CD8-positive, alpha-beta memory T cell (primary cell): ENCODE data around the gene LYRM9. TPM values are rescaled to one million over a fixed set of nuclear protein-coding genes. Genes with fewer than 3 reads are reported as not detected.

Source experiments
- CTCF ChIA-PET: fragments of 350-600 bp; sonication (Branson Sonifier 250); formaldehyde crosslinking; loops from one replicate; lab custom pipeline; 2021; ENCODE audit warnings: antibody characterized with exemption; lab: Charles Lee
- POLR2A ChIA-PET: fragments of 350-600 bp; sonication (Branson Sonifier 250); formaldehyde crosslinking; loops from one replicate; lab custom pipeline; 2021; ENCODE audit warnings: antibody characterized with exemption; lab: Charles Lee
- DNase-seq, 5 donors: peaks; one replicate each; pipeline versions ENCODE4 v3.0.0 to v3.0.0-alpha.2; 2020 to 2022; ENCODE audit warnings: mixed read lengths in 1 of 5
- H3K27ac ChIP-seq: one replicate; pipeline ENCODE4 v1.7.0; 2013; ENCODE audit warnings: low read depth, mild to moderate bottlenecking, low read length, moderate library complexity
- H3K27me3 ChIP-seq: 2 replicates; pipeline ENCODE4 v1.7.0; 2013; ENCODE audit warnings: low read length, mild to moderate bottlenecking; ENCODE audit not compliant: insufficient read depth, poor library complexity, severe bottlenecking
- H3K36me3 ChIP-seq: 2 replicates; pipeline ENCODE4 v1.7.0; 2013; ENCODE audit warnings: mild to moderate bottlenecking, low read length, moderate library complexity; ENCODE audit not compliant: insufficient read depth
- H3K4me1 ChIP-seq: 2 replicates; pipeline ENCODE4 v1.7.0; 2013; ENCODE audit warnings: mild to moderate bottlenecking, low read length, moderate library complexity; ENCODE audit not compliant: insufficient read depth
- H3K4me3 ChIP-seq: 2 replicates; pipeline ENCODE4 v1.7.0; 2013; ENCODE audit warnings: mild to moderate bottlenecking, low read length
- H3K9me3 ChIP-seq: 2 replicates; pipeline ENCODE4 v1.7.0; 2013; ENCODE audit warnings: mild to moderate bottlenecking, low read length
- H3K27ac Mint-ChIP-seq, 8 donors: one replicate each; pipeline ENCODE4 v1.8.0; 2020 to 2021; ENCODE audit warnings: mixed read lengths in 8 of 8, mild to moderate bottlenecking in 6 of 8, inconsistent platforms in 3 of 8, moderate library complexity in 3 of 8
- H3K27me3 Mint-ChIP-seq, 2 donors: one replicate each; pipeline ENCODE4 v1.8.0; 2020 to 2021; ENCODE audit warnings: mixed read lengths in 2 of 2, mild to moderate bottlenecking in 1 of 2, moderate library complexity in 1 of 2
- H3K36me3 Mint-ChIP-seq, 3 donors: one replicate each; pipeline ENCODE4 v1.8.0; 2020 to 2021; ENCODE audit warnings: mixed read lengths in 3 of 3, inconsistent platforms in 1 of 3, mild to moderate bottlenecking in 1 of 3
- H3K4me1 Mint-ChIP-seq, 3 donors: one replicate each; pipeline ENCODE4 v1.8.0; 2020 to 2021; ENCODE audit warnings: mixed read lengths in 3 of 3, inconsistent platforms in 1 of 3, mild to moderate bottlenecking in 1 of 3
- H3K4me3 Mint-ChIP-seq, 7 donors: one replicate each; pipeline ENCODE4 v1.8.0; 2020 to 2021; ENCODE audit warnings: mixed read lengths in 7 of 7, mild to moderate bottlenecking in 6 of 7, moderate library complexity in 4 of 7, inconsistent platforms in 2 of 7
- H3K9me3 Mint-ChIP-seq, 5 donors: one replicate each; pipeline ENCODE4 v1.8.0; 2020 to 2022; ENCODE audit warnings: mixed read lengths in 5 of 5, mild to moderate bottlenecking in 3 of 5, moderate library complexity in 2 of 5, inconsistent platforms in 1 of 5
- polyA plus RNA-seq: library from polyadenylated mRNA; unstranded; fragments of 300-500 nt; fragmentation: Illumina TruSeq; gene quantifications from one replicate; pipeline ENCODE4 v1.2.3, GENCODE V29; 2021
- total RNA-seq, 2 experiments: library from RNA; stranded (reverse); gene quantifications; one replicate each; pipeline ENCODE4 v1.2.3, GENCODE V29; 2021

The LYRM9 gene
- total and polyA plus RNA-seq, 3 experiments from 2014 or later: 2.5 to 11.1 (median 3.4) TPM

- Histone ChIP-seq H3K4me3 (no peak overlapping the region), H3K27ac (no peak overlapping the region), H3K36me3 (no peaks in the 10 kb centered on the region), H3K27me3 (no peaks in the 10 kb centered on the region), H3K4me1 (peaks cover 17% of the 10 kb centered on the region), H3K9me3 (no peaks in the 10 kb centered on the region)
- no peak overlapping the region for H3K4me3 Mint-ChIP-seq
- H3K27ac Mint-ChIP-seq: peak overlapping the region in 2 of 8 donors; percentile 12 to 38
- H3K36me3 Mint-ChIP-seq: peaks cover 0 to 14% (median 9%) of the 10 kb centered on the region in 3 donors
- no peaks in the 10 kb centered on the region for H3K9me3 Mint-ChIP-seq
- CTCF ChIA-PET: interaction anchor here (0.9 to 9.4 kb wide), 14 partner anchors 9 to 225 kb away, joined by 3 to 195 read pairs (median 6); partner anchors contain the start of genes LYRM9 and NOS2
- H3K27me3 Mint-ChIP-seq: no peaks in the 10 kb centered on the region
- POLR2A ChIA-PET: interaction anchor here (0.5 to 1.6 kb wide), 3 partner anchors 13 to 75 kb away, joined by 3 to 6 read pairs (median 4); partner anchors contain the start of gene LYRM9
- peak; percentile 39 to 71 (median 44) for DNase-seq
- peaks cover 11 to 21% (median 16%) of the 10 kb centered on the region in 3 donors for H3K4me1 Mint-ChIP-seq
Observed at GRCh38 chr17:27879987-27880608, 13.1 kb downstream of the LYRM9 start.

GRCh38 chr17:27878776-27879562 lies 14.2 kb downstream of the LYRM9 start:
- H3K27me3 Mint-ChIP-seq: no peaks in the 10 kb centered on the region
- H3K27ac Mint-ChIP-seq: peak overlapping the region in 2 of 8 donors; percentile 2 to 61
- H3K4me3 Mint-ChIP-seq: peak overlapping the region in 1 of 7 donors; percentile 39
- Histone ChIP-seq H3K36me3 (no peaks in the 10 kb centered on the region), H3K27me3 (no peaks in the 10 kb centered on the region), H3K9me3 (no peaks in the 10 kb centered on the region), H3K4me1 (peaks cover 17% of the 10 kb centered on the region), H3K27ac (no peak overlapping the region), H3K4me3 (no peak overlapping the region)
- peaks cover 11 to 21% (median 16%) of the 10 kb centered on the region in 3 donors for H3K4me1 Mint-ChIP-seq
- peaks cover 0 to 15% (median 8%) of the 10 kb centered on the region in 3 donors for H3K36me3 Mint-ChIP-seq
- ChIA-PET POLR2A (interaction anchor here (0.5 kb wide), 1 partner anchor 33 kb away, joined by 3 read pairs; no protein-coding TSS in a partner anchor), CTCF (interaction anchor here (1.0 to 9.4 kb wide), 12 partner anchors 11 to 224 kb away, joined by 3 to 195 read pairs (median 8); partner anchors contain the start of genes LYRM9 and NOS2)
- no peaks in the 10 kb centered on the region for H3K9me3 Mint-ChIP-seq
- peak in 3 of 5 donors; percentile 9 to 46 (median 30) for DNase-seq

GRCh38 chr17:27873746-27874145 lies 19.4 kb downstream of the LYRM9 start:
- Histone ChIP-seq H3K27me3 (no peaks in the 10 kb centered on the region), H3K36me3 (no peaks in the 10 kb centered on the region), H3K4me3 (no peak overlapping the region), H3K27ac (no peak overlapping the region), H3K9me3 (no peaks in the 10 kb centered on the region), H3K4me1 (peaks cover 5% of the 10 kb centered on the region)
- POLR2A ChIA-PET: no interaction called here
- Mint-ChIP-seq H3K4me3 (no peak overlapping the region), H3K27me3 (no peaks in the 10 kb centered on the region), H3K36me3 (peaks cover 4 to 10% (median 8%) of the 10 kb centered on the region in 3 donors), H3K4me1 (peaks cover 4 to 8% (median 8%) of the 10 kb centered on the region in 3 donors), H3K9me3 (no peaks in the 10 kb centered on the region), H3K27ac (no peak overlapping the region)
- CTCF ChIA-PET: no interaction called here
- DNase-seq: no peak

- ChIA-PET CTCF (no interaction called here), POLR2A (no interaction called here)
- no peak overlapping the region for H3K27ac Mint-ChIP-seq
- H3K4me3 Mint-ChIP-seq: no peak overlapping the region
- no peaks in the 10 kb centered on the region for H3K9me3 Mint-ChIP-seq
- Histone ChIP-seq H3K9me3 (no peaks in the 10 kb centered on the region), H3K27me3 (no peaks in the 10 kb centered on the region), H3K4me3 (no peak overlapping the region), H3K36me3 (no peaks in the 10 kb centered on the region), H3K4me1 (no peaks in the 10 kb centered on the region), H3K27ac (no peak overlapping the region)
- no peak for DNase-seq
- H3K4me1 Mint-ChIP-seq: peaks cover 0 to 2% (median 2%) of the 10 kb centered on the region in 3 donors
- H3K27me3 Mint-ChIP-seq: no peaks in the 10 kb centered on the region
- H3K36me3 Mint-ChIP-seq: peaks cover 4 to 10% (median 7%) of the 10 kb centered on the region in 3 donors
Observed at GRCh38 chr17:27873211-27873610, 20.0 kb downstream of the LYRM9 start.

- POLR2A ChIA-PET: no interaction called here
- no peaks in the 10 kb centered on the region for H3K4me1 Mint-ChIP-seq
Observed at GRCh38 chr17:27872776-27873175, 20.4 kb downstream of the LYRM9 start.

GRCh38 chr17:27871407-27871806 lies 21.8 kb downstream of the LYRM9 start:
- Mint-ChIP-seq H3K27ac (peak overlapping the region in 2 of 8 donors; percentile 9 to 47), H3K4me1 (no peaks in the 10 kb centered on the region), H3K4me3 (no peak overlapping the region), H3K27me3 (no peaks in the 10 kb centered on the region), H3K9me3 (no peaks in the 10 kb centered on the region), H3K36me3 (peaks cover 4 to 6% (median 6%) of the 10 kb centered on the region in 3 donors)
- no peaks in the 10 kb centered on the region for H3K9me3 ChIP-seq
- ChIA-PET POLR2A (no interaction called here), CTCF (no interaction called here)
- no peaks in the 10 kb centered on the region for H3K27me3 ChIP-seq
- H3K36me3 ChIP-seq: no peaks in the 10 kb centered on the region
- H3K4me3 ChIP-seq: no peak overlapping the region
- no peak for DNase-seq
- no peak overlapping the region for H3K27ac ChIP-seq
- no peaks in the 10 kb centered on the region for H3K4me1 ChIP-seq

More at GRCh38 chr17:27872776-27873175, 20.4 kb downstream of the LYRM9 start:
- no peaks in the 10 kb centered on the region for H3K27me3 Mint-ChIP-seq
- peak overlapping the region in 1 of 8 donors; percentile 10 for H3K27ac Mint-ChIP-seq
- H3K9me3 ChIP-seq: no peaks in the 10 kb centered on the region
- no peak for DNase-seq
- no peak overlapping the region for H3K4me3 Mint-ChIP-seq
- H3K36me3 Mint-ChIP-seq: peaks cover 4 to 10% (median 6%) of the 10 kb centered on the region in 3 donors
- H3K9me3 Mint-ChIP-seq: no peaks in the 10 kb centered on the region
- no peaks in the 10 kb centered on the region for H3K36me3 ChIP-seq
- H3K27ac ChIP-seq: no peak overlapping the region
- H3K4me3 ChIP-seq: no peak overlapping the region
- no peaks in the 10 kb centered on the region for H3K4me1 ChIP-seq
- H3K27me3 ChIP-seq: no peaks in the 10 kb centered on the region
- CTCF ChIA-PET: no interaction called here

- Mint-ChIP-seq H3K27ac (no peak overlapping the region), H3K9me3 (no peaks in the 10 kb centered on the region), H3K4me3 (no peak overlapping the region), H3K27me3 (no peaks in the 10 kb centered on the region), H3K4me1 (no peaks in the 10 kb centered on the region), H3K36me3 (peaks cover 2 to 4% (median 2%) of the 10 kb centered on the region in 3 donors)
- Histone ChIP-seq H3K4me1 (no peaks in the 10 kb centered on the region), H3K27ac (no peak overlapping the region), H3K27me3 (no peaks in the 10 kb centered on the region), H3K4me3 (no peak overlapping the region), H3K36me3 (no peaks in the 10 kb centered on the region), H3K9me3 (no peaks in the 10 kb centered on the region)
- ChIA-PET POLR2A (no interaction called here), CTCF (interaction anchor here (1.2 kb wide), 1 partner anchor 65 kb away, joined by 3 read pairs; no protein-coding TSS in a partner anchor)
- no peak for DNase-seq
Observed at GRCh38 chr17:27870345-27870744, 22.8 kb downstream of the LYRM9 start.
